Psoas muscle (tissue), 8 donors: Measurements from ENCODE around the gene C11orf24. TPM values are rescaled to one million over a fixed set of nuclear protein-coding genes. Genes with fewer than 3 reads are reported as not detected.

Source experiments
- ATAC-seq, 4 donors: fragments of 200-7000 bp; cut with Tn5 transposase; one replicate each; pipeline ENCODE4 v1.9.1; 2020; ENCODE audit warnings: moderate library complexity in 3 of 4, mild to moderate bottlenecking in 2 of 4
- DNase-seq, 2 donors: peaks; one replicate each; pipeline ENCODE4 v3.0.0-alpha.2; 2020
- H3K27ac ChIP-seq: fragments of 200-600 bp; one replicate; pipeline ENCODE4 v1.8.0; 2022
- H3K27me3 ChIP-seq, 3 donors: fragments of 200-600 bp in 1 of 3; one replicate each; pipeline versions ENCODE4 v1.6.1 to v1.8.0; 2013 to 2022; ENCODE audit warnings: low read length in 2 of 3, mild to moderate bottlenecking in 2 of 3, moderate library complexity in 1 of 3; ENCODE audit not compliant: insufficient read depth in 3 of 3
- H3K36me3 ChIP-seq, 2 donors: fragments of 200-600 bp in 1 of 2; one replicate each; pipeline versions ENCODE4 v1.6.1 to v1.8.0; 2013 to 2022; ENCODE audit warnings: low read depth in 1 of 2, mild to moderate bottlenecking in 1 of 2, moderate library complexity in 1 of 2; ENCODE audit not compliant: insufficient read depth in 1 of 2
- H3K4me1 ChIP-seq: fragments of 200-600 bp; one replicate; pipeline ENCODE4 v1.8.0; 2022
- H3K4me3 ChIP-seq: fragments of 200-600 bp; one replicate; pipeline ENCODE4 v1.8.0; 2022; ENCODE audit warnings: mild to moderate bottlenecking
- H3K9me3 ChIP-seq: fragments of 200-600 bp; one replicate; pipeline ENCODE4 v1.8.0; 2022
- CTCF ChIP-seq: fragments of 200-600 bp; IDR thresholded peaks from one replicate; pipeline ENCODE4 v1.8.0; 2022; ENCODE audit warnings: antibody characterized with exemption
- WGBS, 3 donors: extraction: QIAGEN DNeasy Blood & Tissue Kit; methylation state at CpG; one replicate each; pipeline versions ENCODE4 v1.1.6 to v1.1.7; 2013; 5-methylcytosine and 5-hydroxymethylcytosine counted together
- intact Hi-C, 2 donors: fragments of 100-400 bp; cut with DNase I; formaldehyde crosslinking; loops; one replicate each; pipeline versions ENCODE4 v1.11.0 to v1.14.2; 2022
- polyA plus RNA-seq, 3 donors: library from polyadenylated mRNA; stranded (reverse); fragments of 200-250 nt; gene quantifications; one replicate each; pipeline ENCODE4 v1.2.3, GENCODE V29; 2013
- total RNA-seq, 4 donors: library from RNA; stranded (reverse); fragmentation: NEBNext Ultra II Directional in 2 of 4; extraction: Animal tissue kit (Norgen Biotek cat#: 25700) in 2 of 4; gene quantifications; one replicate each; pipeline versions ENCODE4 v1.2.1 to v1.2.4, GENCODE V29; 2021 to 2023
- donor health status: healthy with polysubstance abuse.
- donor health status: DM: no; HTN: no; CAD: no; lungs with moderate emphysema.
- donor health status: Bipolar disorder and iron deficiency.
- donor health status: healthy.
- donor health status: DM: yes; HTN: yes; CAD: no.
- donor health status: DM: no; HTN: no; CAD: no.
- donor health status: DM: no; HTN: no; CAD: no.
- donor health status: DM: yes; HTN: yes; CAD: no.

The C11orf24 gene
- total and polyA plus RNA-seq, 7 donors: 9.0 to 49.8 (median 20.7) TPM

- TF ChIP-seq CTCF: no peak
- H3K4me1 ChIP-seq: no peaks in the 10 kb centered on the region
- WGBS, 3 donors: 79 to 83% (median 80%) methylated on average over 1 of the region's 1 CpG
- H3K27ac ChIP-seq: no peak overlapping the region
- H3K27me3 ChIP-seq: no peaks in the 10 kb centered on the region
- H3K9me3 ChIP-seq: peaks cover 3% of the 10 kb centered on the region
- no peak for DNase-seq
- intact Hi-C loops: no loop called here
- no peak for ATAC-seq
- H3K4me3 ChIP-seq: no peak overlapping the region
- no peaks in the 10 kb centered on the region for H3K36me3 ChIP-seq
Measured at GRCh38 chr11:68229601-68230000, 42.2 kb downstream of the C11orf24 start.

GRCh38 chr11:68226421-68226820 is 45.4 kb downstream of the C11orf24 start:
- Histone ChIP-seq H3K27ac (no peak overlapping the region), H3K4me3 (no peak overlapping the region), H3K36me3 (no peaks in the 10 kb centered on the region), H3K27me3 (no peaks in the 10 kb centered on the region), H3K9me3 (peaks cover 3% of the 10 kb centered on the region), H3K4me1 (no peaks in the 10 kb centered on the region)
- intact Hi-C loops: no loop called here
- WGBS, 3 donors: 91 to 93% (median 92%) methylated on average over 9 of the region's 9 CpGs
- TF ChIP-seq CTCF: no peak
- ATAC-seq (no peak), DNase-seq (no peak)

- no peaks in the 10 kb centered on the region for H3K27me3 ChIP-seq
- no peak for ATAC-seq
- WGBS, 3 donors: 90 to 91% (median 90%) methylated on average over 11 of the region's 11 CpGs
- H3K4me1 ChIP-seq: no peaks in the 10 kb centered on the region
- peaks cover 2% of the 10 kb centered on the region for H3K9me3 ChIP-seq
- no peak for TF ChIP-seq CTCF
- no peaks in the 10 kb centered on the region for H3K36me3 ChIP-seq
- no peak overlapping the region for H3K27ac ChIP-seq
- DNase-seq: no peak
- no peak overlapping the region for H3K4me3 ChIP-seq
- intact Hi-C loops: no loop called here
Measured at GRCh38 chr11:68224606-68225005, 47.2 kb downstream of the C11orf24 start.

GRCh38 chr11:68223275-68223674 is 48.5 kb downstream of the C11orf24 start:
- ATAC-seq: no peak
- intact Hi-C loops: no loop called here

More at GRCh38 chr11:68223275-68223674, 48.5 kb downstream of the C11orf24 start:
- 74 to 79% (median 78%) methylated on average over 6 of the region's 6 CpGs for WGBS, 3 donors
- no peaks in the 10 kb centered on the region for H3K9me3 ChIP-seq
- no peak for TF ChIP-seq CTCF
- H3K36me3 ChIP-seq: no peaks in the 10 kb centered on the region
- H3K27ac ChIP-seq: no peak overlapping the region
- no peaks in the 10 kb centered on the region for H3K4me1 ChIP-seq
- no peak overlapping the region for H3K4me3 ChIP-seq
- no peaks in the 10 kb centered on the region for H3K27me3 ChIP-seq
- DNase-seq: no peak
